Neural progenitor cell (in vitro differentiated cells): ENCODE data around the gene VWA5A. TPM values are rescaled to one million over a fixed set of nuclear protein-coding genes. Genes with fewer than 3 reads are reported as not detected.

Experiments
- DNase-seq: peaks from one replicate; pipeline ENCODE4 v3.0.0-alpha.2; 2016; ENCODE audit warnings: low spot score
- H2AFZ ChIP-seq: fragments of 200-600 bp; sonication (generic); replicated peaks from 2 replicates; pipeline ENCODE4 v1.6.1; 2016; ENCODE audit warnings: antibody characterized with exemption
- H3F3A ChIP-seq: fragments of 200-600 bp; sonication (generic); 2 replicates; pipeline ENCODE4 v1.6.1; 2016; ENCODE audit warnings: antibody characterized with exemption, low read depth
- H3K27ac ChIP-seq: fragments of 200-600 bp; sonication (generic); 2 replicates; pipeline ENCODE4 v1.5.1; 2016; ENCODE audit warnings: mild to moderate bottlenecking
- H3K27me3 ChIP-seq: fragments of 200-600 bp; sonication (generic); 2 replicates; pipeline ENCODE4 v1.6.1; 2016; ENCODE audit warnings: mild to moderate bottlenecking, moderate library complexity
- H3K36me3 ChIP-seq: fragments of 200-600 bp; sonication (generic); 2 replicates; pipeline ENCODE4 v1.5.1; 2016
- H3K4me1 ChIP-seq: fragments of 200-600 bp; sonication (generic); 2 replicates; pipeline ENCODE4 v1.6.1; 2016; ENCODE audit warnings: mixed run types
- H3K4me2 ChIP-seq: fragments of 200-600 bp; sonication (generic); 2 replicates; pipeline ENCODE4 v1.6.1; 2016
- H3K4me3 ChIP-seq: fragments of 200-600 bp; sonication (generic); 2 replicates; pipeline ENCODE4 v1.5.1; 2016
- H3K79me2 ChIP-seq: fragments of 200-600 bp; sonication (generic); 2 replicates; pipeline ENCODE4 v1.6.1; 2016; ENCODE audit warnings: low read depth
- H3K9ac ChIP-seq: fragments of 200-600 bp; sonication (generic); 2 replicates; pipeline ENCODE4 v1.6.1; 2016
- H3K9me3 ChIP-seq: fragments of 200-600 bp; sonication (generic); 2 replicates; pipeline ENCODE4 v1.5.1; 2016; ENCODE audit warnings: low read depth
- H4K20me1 ChIP-seq: fragments of 200-600 bp; sonication (generic); 2 replicates; pipeline ENCODE4 v1.6.1; 2016; ENCODE audit warnings: low read depth
- H3K27ac Mint-ChIP-seq: 3 replicates; pipeline ENCODE4 v1.8.0; 2021; ENCODE audit warnings: mixed read lengths
- H3K27me3 Mint-ChIP-seq: 2 replicates; pipeline ENCODE4 v1.8.0; 2022; ENCODE audit warnings: low read depth, mild to moderate bottlenecking, inconsistent platforms, moderate library complexity, mixed read lengths; ENCODE audit not compliant: insufficient read depth
- H3K36me3 Mint-ChIP-seq: 3 replicates; pipeline ENCODE4 v1.8.0; 2021; ENCODE audit warnings: mixed read lengths
- H3K4me1 Mint-ChIP-seq: 3 replicates; pipeline ENCODE4 v1.8.0; 2021; ENCODE audit warnings: mixed read lengths
- H3K4me3 Mint-ChIP-seq: 3 replicates; pipeline ENCODE4 v1.8.0; 2021; ENCODE audit warnings: mild to moderate bottlenecking, moderate library complexity, mixed read lengths
- H3K9me3 Mint-ChIP-seq: 3 replicates; pipeline ENCODE4 v1.8.0; 2020; ENCODE audit warnings: mixed read lengths
- EZH2 ChIP-seq: fragments of 200-600 bp; sonication (generic); IDR thresholded peaks from 2 replicates; pipeline ENCODE4 v1.6.1; 2017; ENCODE audit warnings: antibody characterized with exemption, mild to moderate bottlenecking, moderate library complexity
- EZH2phosphoT487 ChIP-seq: fragments of 200-600 bp; sonication (generic); IDR thresholded peaks from 2 replicates; pipeline ENCODE4 v1.6.1; 2017; ENCODE audit warnings: antibody characterized with exemption
- total RNA-seq: library from RNA; depleted of rRNA; stranded (reverse); fragments of >200 nt; gene quantifications from 2 replicates; pipeline ENCODE4 v1.2.3, GENCODE V29; 2015; ENCODE audit warnings: low replicate concordance
- TF ChIP-seq, protein P1 (sequence below): fragments of 200-600 bp; sonication (generic); IDR thresholded peaks from 2 replicates; pipeline ENCODE4 v1.5.1; 2017; ENCODE audit warnings: antibody characterized with exemption, mild to moderate bottlenecking

The VWA5A gene
- total RNA-seq, 1 donor from 2014 or later = 24.5 TPM

DNA sequence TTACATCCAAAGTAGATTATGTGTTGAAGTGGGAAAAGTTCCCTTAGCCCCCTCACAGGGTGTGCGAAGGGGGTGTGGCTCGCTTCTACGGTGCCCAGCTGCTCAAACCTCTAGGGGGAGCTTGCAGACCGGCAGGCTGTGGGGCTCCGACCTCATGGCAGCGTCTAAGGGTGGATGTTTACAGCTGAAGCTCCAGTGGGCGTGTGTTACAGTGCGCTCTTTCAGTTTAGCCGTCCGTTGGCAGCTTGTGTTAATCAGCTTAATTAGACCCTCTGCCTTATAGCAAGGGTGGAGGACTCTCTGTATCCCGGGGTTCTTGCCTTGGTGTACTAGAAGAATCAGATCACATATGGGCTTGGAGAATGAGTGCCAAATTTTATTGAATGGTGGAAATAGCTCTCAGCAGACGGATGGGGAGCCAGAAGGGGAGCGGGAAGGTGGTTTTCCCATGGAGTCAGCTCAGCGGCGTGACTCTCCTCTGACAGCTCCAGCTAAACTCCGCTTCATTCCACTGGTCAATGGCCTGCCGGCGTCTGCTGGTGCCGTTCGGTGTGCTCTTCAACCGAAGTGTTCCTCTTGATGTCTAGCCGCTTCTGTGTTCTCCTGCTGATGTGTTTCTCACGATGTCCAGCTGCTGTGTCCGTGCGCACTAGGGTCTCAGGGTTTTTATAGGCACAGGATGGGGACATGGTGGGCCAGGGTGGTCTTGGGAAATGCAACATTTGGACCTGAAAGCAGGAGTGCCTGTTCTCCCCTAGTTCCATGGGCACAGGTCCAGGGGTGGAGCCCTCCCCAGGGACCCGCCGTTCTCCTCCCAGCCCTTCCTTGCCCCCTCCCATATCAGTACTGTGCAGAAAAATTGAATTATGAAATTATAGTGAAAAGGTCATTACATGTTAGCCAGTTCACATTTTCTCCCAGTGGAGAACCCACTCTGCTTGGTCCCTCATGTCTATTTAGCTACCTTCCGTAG, 45.5 kb upstream of the VWA5A start:
- TF ChIP-seq EZH2 = no peak
- TF ChIP-seq, protein P1, sequence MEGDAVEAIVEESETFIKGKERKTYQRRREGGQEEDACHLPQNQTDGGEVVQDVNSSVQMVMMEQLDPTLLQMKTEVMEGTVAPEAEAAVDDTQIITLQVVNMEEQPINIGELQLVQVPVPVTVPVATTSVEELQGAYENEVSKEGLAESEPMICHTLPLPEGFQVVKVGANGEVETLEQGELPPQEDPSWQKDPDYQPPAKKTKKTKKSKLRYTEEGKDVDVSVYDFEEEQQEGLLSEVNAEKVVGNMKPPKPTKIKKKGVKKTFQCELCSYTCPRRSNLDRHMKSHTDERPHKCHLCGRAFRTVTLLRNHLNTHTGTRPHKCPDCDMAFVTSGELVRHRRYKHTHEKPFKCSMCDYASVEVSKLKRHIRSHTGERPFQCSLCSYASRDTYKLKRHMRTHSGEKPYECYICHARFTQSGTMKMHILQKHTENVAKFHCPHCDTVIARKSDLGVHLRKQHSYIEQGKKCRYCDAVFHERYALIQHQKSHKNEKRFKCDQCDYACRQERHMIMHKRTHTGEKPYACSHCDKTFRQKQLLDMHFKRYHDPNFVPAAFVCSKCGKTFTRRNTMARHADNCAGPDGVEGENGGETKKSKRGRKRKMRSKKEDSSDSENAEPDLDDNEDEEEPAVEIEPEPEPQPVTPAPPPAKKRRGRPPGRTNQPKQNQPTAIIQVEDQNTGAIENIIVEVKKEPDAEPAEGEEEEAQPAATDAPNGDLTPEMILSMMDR = peak; percentile 74
- Mint-ChIP-seq H3K27me3 (peaks cover 2% of the 10 kb centered on the region), H3K27ac (no peak overlapping the region), H3K9me3 (no peaks in the 10 kb centered on the region), H3K4me3 (no peak overlapping the region), H3K4me1 (no peaks in the 10 kb centered on the region), H3K36me3 (no peaks in the 10 kb centered on the region)
- Histone ChIP-seq H3K27me3 (no peaks in the 10 kb centered on the region), H3K36me3 (no peaks in the 10 kb centered on the region), H3K4me1 (no peaks in the 10 kb centered on the region), H3K9me3 (no peaks in the 10 kb centered on the region), H4K20me1 (no peaks in the 10 kb centered on the region), H3K27ac (no peak overlapping the region), H2AFZ (peak overlapping the region; percentile 67), H3F3A (no peaks in the 10 kb centered on the region), H3K9ac (no peak overlapping the region), H3K4me3 (no peak overlapping the region), H3K79me2 (no peaks in the 10 kb centered on the region), H3K4me2 (peak overlapping the region; percentile 65)
- DNase-seq = peak; percentile 86

DNA sequence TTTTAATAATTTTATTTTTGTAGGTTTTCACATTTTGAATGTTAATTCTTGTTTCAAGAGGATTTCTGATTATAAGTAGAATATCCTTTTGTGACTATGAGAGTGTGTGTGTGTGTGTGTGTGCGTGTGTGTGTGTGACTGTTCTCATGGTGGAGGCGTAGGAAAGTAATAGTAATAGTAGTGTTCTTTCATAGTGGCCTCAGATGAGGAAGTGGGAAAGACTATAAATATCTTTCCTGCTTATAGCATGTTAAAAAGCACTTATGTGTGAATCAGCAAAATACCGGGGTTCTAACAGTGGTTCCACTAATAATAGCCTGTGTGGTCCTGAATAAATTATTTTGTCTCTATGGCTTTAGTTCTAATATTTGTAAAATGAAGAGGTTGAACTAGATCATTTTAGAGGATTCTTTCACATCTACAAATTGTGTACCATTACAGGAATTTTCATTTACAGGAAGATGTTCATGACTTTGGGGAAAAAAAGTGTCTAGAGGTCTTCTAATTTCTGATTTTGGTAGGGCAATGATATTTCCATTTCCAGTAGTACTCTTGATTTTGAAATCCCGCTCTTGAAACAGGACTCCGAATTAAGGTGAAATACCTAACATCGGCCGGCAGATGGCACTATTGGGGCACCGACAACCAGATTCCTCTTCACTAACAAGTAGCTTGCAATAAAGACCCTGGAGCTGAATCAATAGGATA, 44.2 kb upstream of the VWA5A start:
- peaks cover 2% of the 10 kb centered on the region for H3K27me3 Mint-ChIP-seq
- H3K4me2 ChIP-seq = no peak overlapping the region
- H3K9me3 ChIP-seq = no peaks in the 10 kb centered on the region
- H3K36me3 ChIP-seq = no peaks in the 10 kb centered on the region
- no peaks in the 10 kb centered on the region for H3K36me3 Mint-ChIP-seq
- H3K4me1 ChIP-seq = no peaks in the 10 kb centered on the region
- peak overlapping the region; percentile 75 for H2AFZ ChIP-seq
- DNase-seq = peak; percentile 68
- H3K4me1 Mint-ChIP-seq = no peaks in the 10 kb centered on the region
- no peak overlapping the region for H3K4me3 ChIP-seq
- no peak overlapping the region for H3K27ac ChIP-seq
- H3K4me3 Mint-ChIP-seq = no peak overlapping the region
- no peaks in the 10 kb centered on the region for H3K79me2 ChIP-seq
- H3K9me3 Mint-ChIP-seq = no peaks in the 10 kb centered on the region
- no peaks in the 10 kb centered on the region for H4K20me1 ChIP-seq
- H3K27ac Mint-ChIP-seq = no peak overlapping the region
- H3K27me3 ChIP-seq = no peaks in the 10 kb centered on the region
- TF ChIP-seq EZH2phosphoT487 = no peak
- TF ChIP-seq, protein P1 = peak; percentile 86
- no peak for TF ChIP-seq EZH2
- H3F3A ChIP-seq = no peaks in the 10 kb centered on the region
- no peak overlapping the region for H3K9ac ChIP-seq

GRCh38 chr11:124071623-124071948, 43.7 kb upstream of the VWA5A start:
- H3K4me2 ChIP-seq = no peak overlapping the region
- no peaks in the 10 kb centered on the region for H3K9me3 Mint-ChIP-seq

More at GRCh38 chr11:124071623-124071948, 43.7 kb upstream of the VWA5A start:
- Mint-ChIP-seq H3K4me1 (no peaks in the 10 kb centered on the region), H3K27me3 (peaks cover 2% of the 10 kb centered on the region), H3K27ac (no peak overlapping the region), H3K4me3 (no peak overlapping the region), H3K36me3 (no peaks in the 10 kb centered on the region)
- Histone ChIP-seq H3K27me3 (no peaks in the 10 kb centered on the region), H3K4me3 (no peak overlapping the region), H3K9me3 (no peaks in the 10 kb centered on the region), H3K4me1 (no peaks in the 10 kb centered on the region), H4K20me1 (no peaks in the 10 kb centered on the region), H3F3A (no peaks in the 10 kb centered on the region), H2AFZ (peak overlapping the region; percentile 75), H3K27ac (no peak overlapping the region), H3K9ac (no peak overlapping the region), H3K36me3 (no peaks in the 10 kb centered on the region), H3K79me2 (no peaks in the 10 kb centered on the region)
- DNase-seq = no peak
- TF ChIP-seq, protein P1 = no peak
- TF ChIP-seq EZH2 (no peak), EZH2phosphoT487 (no peak)
